Tibial artery (tissue), 4 donors: ENCODE measurements around the gene TSPAN4.

Experiments
- DNase-seq, 2 donors: peaks; one replicate each; pipeline ENCODE4 v3.0.0-alpha.2; 2019
- H3K27ac ChIP-seq, 2 donors: fragments of 200-600 bp; sonication (generic) in 1 of 2; 1 replicate in 1 of 2; 2 replicates in 1 of 2; pipeline ENCODE4 v1.5.1; 2018 to 2019; ENCODE audit warnings: mild to moderate bottlenecking in 1 of 2
- H3K27me3 ChIP-seq, 2 donors: fragments of 200-600 bp; sonication (generic) in 1 of 2; one replicate each; pipeline versions ENCODE4 v1.5.1 to v1.6.0; 2016 to 2019
- H3K36me3 ChIP-seq, 3 donors: fragments of 200-600 bp; sonication (generic) in 2 of 3; one replicate each; pipeline ENCODE4 v1.5.1; 2016 to 2019; ENCODE audit warnings: mild to moderate bottlenecking in 2 of 3
- H3K4me1 ChIP-seq, 4 donors: fragments of 200-600 bp; sonication (generic) in 2 of 4; 1 replicate in 3 of 4; 2 replicates in 1 of 4; pipeline ENCODE4 v1.5.1; 2016 to 2019
- H3K4me3 ChIP-seq, 2 donors: fragments of 200-600 bp; sonication (generic) in 1 of 2; 1 replicate in 1 of 2; 2 replicates in 1 of 2; pipeline ENCODE4 v1.5.1; 2018 to 2019; ENCODE audit warnings: mild to moderate bottlenecking in 2 of 2
- H3K9me3 ChIP-seq, 3 donors: fragments of 200-600 bp; sonication (generic) in 1 of 3; one replicate each; pipeline ENCODE4 v1.5.1; 2016 to 2019
- intact Hi-C: fragments of 100-400 bp; cut with DNase I; formaldehyde crosslinking; loops from one replicate; pipeline ENCODE4 v1.15.0; 2023; ENCODE audit warnings: low total_unique reads
- TF ChIP-seq, protein P1 (sequence below), 2 experiments: fragments of 200-600 bp in 1 of 2; fragments of 450-650 bp in 1 of 2; IDR thresholded peaks; one replicate each; pipeline ENCODE4 v1.5.1; 2017 to 2019; ENCODE audit warnings: antibody characterized with exemption in 2 of 2, mild to moderate bottlenecking in 1 of 2, moderate library complexity in 1 of 2

The TSPAN4 gene

DNA sequence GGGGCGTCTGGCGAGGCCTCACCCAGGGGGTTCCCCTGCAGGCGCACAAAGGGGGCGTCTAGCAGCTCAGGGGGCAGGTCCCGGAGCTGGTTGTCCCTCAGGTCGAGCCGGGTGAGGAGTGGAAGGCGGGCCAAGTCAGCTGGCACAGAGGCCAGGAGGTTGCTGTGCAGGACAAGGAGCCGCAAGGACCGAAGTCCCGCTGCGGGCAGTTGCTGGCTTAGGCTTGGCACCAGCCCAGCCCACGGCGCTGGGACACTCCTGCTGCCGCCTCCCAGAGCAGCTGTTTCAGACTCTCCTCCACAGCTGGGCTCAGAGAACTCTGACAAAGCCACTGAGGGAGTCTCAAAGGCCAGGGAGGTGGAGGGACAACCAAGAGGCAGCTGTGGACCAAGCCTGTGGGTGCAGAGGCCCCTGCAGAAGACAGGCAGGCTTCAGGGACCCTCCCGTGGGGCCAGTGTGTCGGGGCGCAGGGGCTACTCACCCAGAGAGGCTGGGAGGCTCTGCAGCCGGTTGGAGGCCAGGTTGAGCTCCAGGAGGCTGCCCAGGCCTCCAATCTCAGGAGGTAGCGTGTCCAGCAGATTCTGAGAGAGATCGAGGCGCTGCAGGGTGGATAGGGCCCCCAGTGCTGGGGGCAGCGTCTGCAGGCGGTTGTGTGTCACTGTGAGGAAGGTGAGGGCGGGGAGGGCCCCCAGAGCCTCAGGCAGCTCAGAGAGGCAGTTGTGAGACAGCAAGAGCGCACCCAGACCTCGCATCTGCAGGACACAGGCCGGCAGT, 39.8 kb upstream of the TSPAN4 start:
- DNase-seq: no peak
- TF ChIP-seq, protein P1, sequence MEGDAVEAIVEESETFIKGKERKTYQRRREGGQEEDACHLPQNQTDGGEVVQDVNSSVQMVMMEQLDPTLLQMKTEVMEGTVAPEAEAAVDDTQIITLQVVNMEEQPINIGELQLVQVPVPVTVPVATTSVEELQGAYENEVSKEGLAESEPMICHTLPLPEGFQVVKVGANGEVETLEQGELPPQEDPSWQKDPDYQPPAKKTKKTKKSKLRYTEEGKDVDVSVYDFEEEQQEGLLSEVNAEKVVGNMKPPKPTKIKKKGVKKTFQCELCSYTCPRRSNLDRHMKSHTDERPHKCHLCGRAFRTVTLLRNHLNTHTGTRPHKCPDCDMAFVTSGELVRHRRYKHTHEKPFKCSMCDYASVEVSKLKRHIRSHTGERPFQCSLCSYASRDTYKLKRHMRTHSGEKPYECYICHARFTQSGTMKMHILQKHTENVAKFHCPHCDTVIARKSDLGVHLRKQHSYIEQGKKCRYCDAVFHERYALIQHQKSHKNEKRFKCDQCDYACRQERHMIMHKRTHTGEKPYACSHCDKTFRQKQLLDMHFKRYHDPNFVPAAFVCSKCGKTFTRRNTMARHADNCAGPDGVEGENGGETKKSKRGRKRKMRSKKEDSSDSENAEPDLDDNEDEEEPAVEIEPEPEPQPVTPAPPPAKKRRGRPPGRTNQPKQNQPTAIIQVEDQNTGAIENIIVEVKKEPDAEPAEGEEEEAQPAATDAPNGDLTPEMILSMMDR (IDR thresholded peaks at IDR 0.05): no peak
- Histone ChIP-seq H3K4me3 (no peak overlapping the region), H3K36me3 (peaks cover 0 to 42% (median 8%) of the 10 kb centered on the region in 3 donors), H3K4me1 (peaks cover 0 to 25% (median 19%) of the 10 kb centered on the region in 4 donors), H3K9me3 (no peaks in the 10 kb centered on the region), H3K27ac (no peak overlapping the region), H3K27me3 (no peaks in the 10 kb centered on the region)
- intact Hi-C loops: loop anchor here (10.0 kb wide), 1 partner anchor 228 kb away; the partner anchor contains the start of gene PHRF1

DNA sequence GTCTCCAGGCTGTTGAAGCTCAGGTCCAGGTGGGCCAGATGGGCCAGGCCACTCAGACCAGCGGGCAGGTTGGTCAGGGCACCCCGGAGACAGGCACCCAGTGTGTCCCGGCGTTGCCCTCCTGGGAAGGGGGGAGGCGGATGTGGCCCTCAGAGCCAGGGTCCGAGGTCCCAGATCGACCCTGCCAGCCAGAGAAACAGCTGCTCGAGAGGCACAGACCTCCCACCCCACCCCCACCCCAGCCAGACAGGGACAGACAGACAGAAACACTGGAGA, 39.2 kb upstream of the TSPAN4 start:
- H3K4me1 ChIP-seq: peaks cover 0 to 28% (median 20%) of the 10 kb centered on the region in 4 donors
- no peaks in the 10 kb centered on the region for H3K27me3 ChIP-seq
- no peak overlapping the region for H3K27ac ChIP-seq
- no peak for DNase-seq
- peaks cover 0 to 42% (median 8%) of the 10 kb centered on the region in 3 donors for H3K36me3 ChIP-seq
- intact Hi-C loops: loop anchor here (10.0 kb wide), 1 partner anchor 229 kb away; the partner anchor contains the start of gene PHRF1
- no peak overlapping the region for H3K4me3 ChIP-seq
- H3K9me3 ChIP-seq: no peaks in the 10 kb centered on the region
- TF ChIP-seq, protein P1 (IDR thresholded peaks at IDR 0.05): no peak

DNA sequence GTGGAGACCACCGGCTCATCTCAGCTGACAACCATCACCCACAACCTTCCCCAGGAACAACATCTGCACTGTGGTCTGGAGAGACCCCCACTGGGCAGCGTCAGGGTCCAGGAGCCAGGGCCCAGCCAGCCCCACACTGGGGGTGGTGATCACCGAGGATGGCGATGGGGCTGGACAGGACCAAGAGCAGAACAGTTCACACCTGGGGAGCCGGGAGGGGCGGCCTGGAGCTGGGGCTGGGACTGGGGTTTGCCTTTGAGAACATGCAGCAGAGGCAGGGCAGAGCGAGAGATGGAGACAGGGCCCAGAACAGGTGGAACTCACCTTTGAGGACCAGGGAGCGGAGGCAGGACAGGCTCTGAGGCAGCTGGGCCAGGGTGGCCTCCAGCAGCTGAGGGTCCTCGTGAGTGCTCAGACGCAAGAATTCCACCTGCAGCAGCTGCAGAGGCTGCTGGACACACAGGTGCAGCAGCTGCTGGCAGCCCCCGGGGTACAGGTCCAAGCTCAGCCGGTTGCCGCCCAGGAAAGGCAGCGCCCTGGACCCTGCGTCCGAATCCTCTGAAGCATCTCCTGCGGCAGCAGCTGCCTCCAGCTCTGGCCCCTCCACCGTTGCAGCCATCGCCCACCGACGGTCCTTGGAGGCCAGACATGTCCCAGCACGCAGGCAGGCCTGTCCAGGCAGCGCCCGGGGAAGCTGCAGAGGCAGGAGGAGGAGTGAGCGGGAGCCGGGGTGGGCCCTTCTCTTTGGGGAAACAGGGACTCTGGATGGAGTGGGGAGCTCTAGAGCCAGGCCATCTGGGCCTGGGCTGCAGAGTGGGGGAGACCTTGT, 38.7 kb upstream of the TSPAN4 start:
- H3K36me3 ChIP-seq: peaks cover 0 to 42% (median 8%) of the 10 kb centered on the region in 3 donors
- peak overlapping the region; percentile 59 to 66 for H3K4me3 ChIP-seq
- TF ChIP-seq, protein P1 (IDR thresholded peaks at IDR 0.05): no peak
- intact Hi-C loops: loop anchor here (10.0 kb wide), 1 partner anchor 229 kb away; the partner anchor contains the start of gene PHRF1
- DNase-seq: no peak
- peak overlapping the region; percentile 83 to 93 for H3K27ac ChIP-seq
- H3K4me1 ChIP-seq: peaks cover 0 to 31% (median 24%) of the 10 kb centered on the region in 4 donors
- H3K9me3 ChIP-seq: no peaks in the 10 kb centered on the region
- H3K27me3 ChIP-seq: no peaks in the 10 kb centered on the region

DNA sequence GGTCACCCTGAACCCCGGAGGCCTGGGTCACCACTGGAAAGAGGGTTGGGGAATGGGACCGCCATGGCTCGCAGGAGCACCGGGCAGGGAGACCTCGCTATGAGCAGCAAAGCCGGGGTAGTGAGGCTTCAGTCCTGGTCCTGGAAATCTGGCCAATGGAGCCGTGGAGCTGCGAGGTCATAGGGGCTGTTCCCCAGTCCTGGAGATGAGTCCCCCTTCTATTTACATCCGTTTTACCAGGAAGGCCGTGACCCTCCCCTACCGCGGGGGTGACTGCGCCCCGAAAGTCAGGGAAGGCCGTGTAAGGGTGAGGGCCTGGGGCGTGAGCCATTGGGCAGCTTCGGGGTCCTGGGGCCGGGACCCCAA, 38.1 kb upstream of the TSPAN4 start:
- intact Hi-C loops: loop anchor here (10.0 kb wide), 1 partner anchor 230 kb away; the partner anchor contains the start of gene PHRF1
- DNase-seq: no peak
- TF ChIP-seq, protein P1 (IDR thresholded peaks at IDR 0.05): no peak

DNA sequence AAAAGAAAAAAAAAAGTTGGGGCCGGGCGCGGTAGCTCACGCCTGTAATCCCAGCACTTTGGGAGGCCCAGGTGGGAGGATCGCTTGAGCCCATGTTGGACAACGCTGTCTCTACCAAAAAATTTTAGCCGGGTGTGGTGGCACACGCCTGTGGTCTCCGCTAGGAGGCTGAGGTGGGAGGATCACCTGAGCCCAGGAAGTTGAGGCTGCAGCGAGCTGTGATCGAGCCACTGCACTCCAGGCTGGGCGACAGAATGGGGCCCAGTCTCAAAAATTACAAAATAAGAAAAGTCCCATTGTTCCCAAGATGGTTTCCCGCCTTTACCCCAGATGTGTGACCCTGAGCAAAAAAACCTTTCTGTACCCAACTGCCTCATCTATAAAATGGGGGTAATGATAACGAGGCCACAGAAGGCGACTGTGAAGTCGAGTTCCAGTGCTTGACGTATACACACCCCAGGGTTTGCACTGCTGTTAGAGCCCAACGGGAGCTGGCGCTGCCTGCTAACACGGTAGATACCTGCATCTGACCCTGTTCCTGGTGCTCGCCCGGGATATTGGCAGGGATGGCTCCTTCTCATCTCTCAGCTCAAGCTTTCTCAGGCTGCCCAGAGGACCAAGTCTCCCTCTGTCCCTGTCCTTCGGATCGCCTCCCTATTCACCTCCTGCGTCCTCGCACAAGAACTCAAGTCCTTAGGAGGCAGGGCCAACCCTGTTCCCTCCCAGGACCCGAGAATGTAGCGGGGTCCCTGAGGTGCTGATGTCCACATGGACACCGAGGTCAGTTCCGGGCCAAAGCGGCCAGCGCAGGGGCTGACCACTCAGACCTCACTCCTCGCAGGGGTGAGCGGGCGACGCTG, 34.0 kb upstream of the TSPAN4 start:
- DNase-seq: no peak
- intact Hi-C loops: loop anchor here (5.0 to 10.0 kb wide), 2 partner anchors 34 to 234 kb away; partner anchors contain the start of genes PHRF1, POLR2L and TSPAN4

More for the DNA sequence above, 38.1 kb upstream of the TSPAN4 start:
- H3K4me1 ChIP-seq: peaks cover 0 to 31% (median 24%) of the 10 kb centered on the region in 4 donors
- H3K4me3 ChIP-seq: peak overlapping the region; percentile 59 to 66
- H3K36me3 ChIP-seq: peaks cover 0 to 36% (median 8%) of the 10 kb centered on the region in 3 donors
- H3K27ac ChIP-seq: peak overlapping the region; percentile 83 to 93
- H3K27me3 ChIP-seq: no peaks in the 10 kb centered on the region
- H3K9me3 ChIP-seq: no peaks in the 10 kb centered on the region

More for the DNA sequence above, 34.0 kb upstream of the TSPAN4 start:
- H3K27me3 ChIP-seq: no peaks in the 10 kb centered on the region
- peaks cover 0 to 51% (median 42%) of the 10 kb centered on the region in 4 donors for H3K4me1 ChIP-seq
- peak overlapping the region; percentile 86 to 90 for H3K4me3 ChIP-seq
- H3K9me3 ChIP-seq: no peaks in the 10 kb centered on the region
- peak overlapping the region; percentile 94 to 98 for H3K27ac ChIP-seq
- peaks cover 24 to 25% (median 25%) of the 10 kb centered on the region in 3 donors for H3K36me3 ChIP-seq
- TF ChIP-seq, protein P1 (IDR thresholded peaks at IDR 0.05): no peak
